Measurements from ENCODE around the gene MYO5B. TPM values are rescaled to one million over a fixed set of nuclear protein-coding genes. Genes with fewer than 3 reads are reported as not detected.

Gene MYO5B
- total RNA-seq, 1 experiment from 2014 or later, result 25.9 TPM

GRCh38 chr18:50135903-50136302, 59.0 kb downstream of the MYO5B start:
- Mint-ChIP-seq H3K27me3 (ENCODE audit: insufficient read depth, unreplicated experiment) (no peaks in the 10 kb centered on the region), H3K27ac (ENCODE audit: low read depth, unreplicated experiment) (no peak overlapping the region), H3K9me3 (ENCODE audit: unreplicated experiment) (no peaks in the 10 kb centered on the region), H3K36me3 (ENCODE audit: insufficient read depth, unreplicated experiment) (no peaks in the 10 kb centered on the region), H3K4me3 (ENCODE audit: unreplicated experiment) (no peak overlapping the region), H3K4me1 (ENCODE audit: insufficient read depth, unreplicated experiment) (peaks cover 19% of the 10 kb centered on the region)
- CTCF ChIA-PET, result no interaction called here
- DNase-seq (ENCODE audit: unreplicated experiment), result no peak
- POLR2A ChIA-PET, result no interaction called here
- intact Hi-C loops (cut with micrococcal nuclease), result no loop called here
- no peak for TF ChIP-seq CTCF (IDR thresholded peaks at IDR 0.05; ENCODE audit: unreplicated experiment)
- BruUV-seq (replicated peaks), result no TSS peak

DNA sequence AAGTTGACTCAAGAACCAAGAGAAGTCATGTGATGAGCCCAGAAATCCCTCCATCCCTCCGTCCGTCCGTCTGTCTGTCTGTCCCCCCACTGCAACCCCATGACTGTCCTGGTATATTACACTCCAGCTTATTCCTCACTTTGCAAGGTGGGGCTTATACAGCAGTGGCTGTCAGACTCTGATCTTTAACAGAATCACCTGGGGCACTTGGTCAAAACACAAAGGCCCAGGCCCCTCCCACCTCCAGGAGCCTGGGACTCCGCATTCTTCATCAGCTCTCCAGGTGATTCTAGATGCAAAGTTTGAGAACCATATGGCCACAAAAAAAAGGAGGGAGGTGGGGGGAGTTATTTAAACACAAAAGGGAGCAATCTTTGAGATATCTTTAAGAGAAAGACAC, 61.4 kb downstream of the MYO5B start:
- BruUV-seq (replicated peaks), result no TSS peak
- CTCF ChIA-PET, result interaction anchor here (0.6 to 1.0 kb wide), 3 partner anchors 11 to 344 kb away, joined by 3 read pairs; no protein-coding TSS in a partner anchor
- DNase-seq (ENCODE audit: unreplicated experiment), result no peak
- Mint-ChIP-seq H3K4me3 (ENCODE audit: unreplicated experiment) (no peak overlapping the region), H3K36me3 (ENCODE audit: insufficient read depth, unreplicated experiment) (no peaks in the 10 kb centered on the region), H3K4me1 (ENCODE audit: insufficient read depth, unreplicated experiment) (peaks cover 19% of the 10 kb centered on the region), H3K27me3 (ENCODE audit: insufficient read depth, unreplicated experiment) (no peaks in the 10 kb centered on the region), H3K27ac (ENCODE audit: low read depth, unreplicated experiment) (no peak overlapping the region), H3K9me3 (ENCODE audit: unreplicated experiment) (no peaks in the 10 kb centered on the region)
- intact Hi-C loops (cut with micrococcal nuclease), result no loop called here
- POLR2A ChIA-PET, result no interaction called here
- TF ChIP-seq CTCF (IDR thresholded peaks at IDR 0.05; ENCODE audit: unreplicated experiment), result no peak

DNA sequence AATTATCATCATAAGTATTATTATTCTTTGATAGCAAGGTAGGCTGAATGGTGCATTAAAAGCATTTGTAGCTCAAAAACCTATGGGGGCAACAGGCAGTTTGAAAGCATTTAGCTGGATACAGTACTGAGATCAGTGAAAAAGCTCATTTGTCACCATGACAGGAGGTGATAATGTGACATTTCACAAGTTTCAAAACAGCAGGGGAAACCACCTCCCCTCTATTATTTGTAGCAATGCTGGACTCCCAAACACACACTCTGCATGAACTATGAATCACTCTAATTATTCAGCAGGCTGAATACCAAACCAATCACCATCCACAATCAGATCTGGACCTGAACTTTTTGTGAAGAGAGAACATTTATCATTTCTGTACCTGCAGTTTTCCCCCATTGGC, 63.4 kb downstream of the MYO5B start:
- peaks cover 15% of the 10 kb centered on the region for H3K4me1 Mint-ChIP-seq (ENCODE audit: insufficient read depth, unreplicated experiment)
- no peak for TF ChIP-seq CTCF (IDR thresholded peaks at IDR 0.05; ENCODE audit: unreplicated experiment)
- no TSS peak for BruUV-seq (replicated peaks)
- ChIA-PET CTCF (interaction anchor here (0.9 to 1.9 kb wide), 2 partner anchors 10 to 72 kb away, joined by 4 to 6 read pairs; no protein-coding TSS in a partner anchor), POLR2A (interaction anchor here (0.6 kb wide), 1 partner anchor 51 kb away, joined by 3 read pairs; no protein-coding TSS in a partner anchor)
- H3K27ac Mint-ChIP-seq (ENCODE audit: low read depth, unreplicated experiment), result no peak overlapping the region
- no peak for DNase-seq (ENCODE audit: unreplicated experiment)
- no peaks in the 10 kb centered on the region for H3K9me3 Mint-ChIP-seq (ENCODE audit: unreplicated experiment)
- no peak overlapping the region for H3K4me3 Mint-ChIP-seq (ENCODE audit: unreplicated experiment)
- intact Hi-C loops (cut with micrococcal nuclease), result no loop called here
- no peaks in the 10 kb centered on the region for H3K27me3 Mint-ChIP-seq (ENCODE audit: insufficient read depth, unreplicated experiment)
- no peaks in the 10 kb centered on the region for H3K36me3 Mint-ChIP-seq (ENCODE audit: insufficient read depth, unreplicated experiment)

DNA sequence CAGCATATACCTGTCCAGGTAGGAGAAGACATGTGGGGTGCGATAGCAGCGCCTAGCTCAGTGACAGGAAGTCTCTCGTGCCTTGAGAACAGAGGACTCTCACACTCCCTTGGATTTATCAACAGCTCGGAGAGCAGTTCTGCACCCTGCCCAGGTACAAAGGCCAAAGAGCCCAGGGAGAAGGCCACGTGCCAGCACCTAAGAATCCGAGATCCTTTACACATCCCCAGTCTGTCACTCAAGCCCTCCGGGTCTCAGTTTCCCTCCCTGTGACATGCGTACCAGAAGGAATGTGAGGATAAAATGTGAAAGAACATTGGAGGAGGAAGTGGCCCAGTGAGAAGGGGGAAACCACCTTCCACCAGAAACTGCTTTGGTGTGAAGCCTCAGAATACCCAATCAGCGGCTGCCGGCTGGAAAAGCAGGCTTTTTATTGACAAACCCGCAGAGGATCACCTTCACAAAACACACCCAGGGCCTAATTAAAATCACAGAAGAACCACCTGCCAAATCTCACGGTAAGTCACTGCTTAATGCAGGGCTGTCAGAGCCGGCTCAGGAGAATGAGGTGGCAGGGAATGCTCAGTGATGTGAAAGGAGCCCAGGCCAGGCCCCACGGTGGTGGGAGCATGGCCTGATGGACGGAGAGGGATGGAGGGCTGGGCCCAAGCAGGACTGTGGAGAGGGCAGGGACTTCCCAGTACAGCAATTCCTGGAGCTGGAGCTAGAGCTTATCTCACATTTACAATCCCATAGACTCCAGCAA, 66.3 kb downstream of the MYO5B start:
- H3K9me3 Mint-ChIP-seq (ENCODE audit: unreplicated experiment), result no peaks in the 10 kb centered on the region
- intact Hi-C loops (cut with micrococcal nuclease), result no loop called here
- DNase-seq (ENCODE audit: unreplicated experiment), result no peak
- peaks cover 15% of the 10 kb centered on the region for H3K4me1 Mint-ChIP-seq (ENCODE audit: insufficient read depth, unreplicated experiment)
- ChIA-PET POLR2A (interaction anchor here (0.8 kb wide), 1 partner anchor 11 kb away, joined by 3 read pairs; no protein-coding TSS in a partner anchor), CTCF (interaction anchor here (0.6 to 0.7 kb wide), 2 partner anchors 196 to 1159 kb away, joined by 3 to 4 read pairs; no protein-coding TSS in a partner anchor)
- H3K36me3 Mint-ChIP-seq (ENCODE audit: insufficient read depth, unreplicated experiment), result no peaks in the 10 kb centered on the region
- no peak for TF ChIP-seq CTCF (IDR thresholded peaks at IDR 0.05; ENCODE audit: unreplicated experiment)
- no peak overlapping the region for H3K27ac Mint-ChIP-seq (ENCODE audit: low read depth, unreplicated experiment)
- H3K4me3 Mint-ChIP-seq (ENCODE audit: unreplicated experiment), result no peak overlapping the region
- BruUV-seq (replicated peaks), result no TSS peak
- no peaks in the 10 kb centered on the region for H3K27me3 Mint-ChIP-seq (ENCODE audit: insufficient read depth, unreplicated experiment)
